OCI-LY7 (cell line): ENCODE data around the gene FBN1. TPM values are rescaled to one million over a fixed set of nuclear protein-coding genes. Genes with fewer than 3 reads are reported as not detected.

Experiments used
- BruUV-seq: library from RNA; stranded (reverse); fragments of 400-500 nt; replicated peaks from 2 replicates; lab custom pipeline; 2021; lab: Mats Ljungman, UMichigan
- CTCF ChIA-PET: fragments of 300-600 bp; sonication (Branson Sonifier 250); formaldehyde crosslinking; loops from one replicate; lab custom pipeline; 2022; ENCODE audit warnings: antibody characterized with exemption; ENCODE audit not compliant: unreplicated experiment; lab: Charles Lee
- POLR2A ChIA-PET: fragments of 300-600 bp; sonication (Branson Sonifier 250); formaldehyde crosslinking; loops from one replicate; lab custom pipeline; 2022; ENCODE audit warnings: antibody characterized with exemption; lab: Charles Lee
- DNase-seq: peaks from one replicate; pipeline ENCODE4 v3.0.0-alpha.2; 2015; ENCODE audit warnings: low spot score
- H2AFZ ChIP-seq: fragments of 200-600 bp; sonication (generic), shearing (Covaris generic); 2 replicates; pipeline ENCODE4 v1.6.1; 2014; ENCODE audit warnings: mild to moderate bottlenecking, antibody characterized with exemption, low read length, moderate library complexity
- H3K27ac ChIP-seq: fragments of 200-600 bp; sonication (generic); 2 replicates; pipeline ENCODE4 v1.5.1; 2014; ENCODE audit warnings: mixed run types, low read depth, mild to moderate bottlenecking, moderate library complexity, low read length, inconsistent platforms; ENCODE audit not compliant: poor library complexity, severe bottlenecking
- H3K36me3 ChIP-seq: fragments of 200-600 bp; sonication (generic); 2 replicates; pipeline ENCODE4 v1.6.1; 2014; ENCODE audit warnings: mild to moderate bottlenecking, antibody characterized with exemption, low read length, moderate library complexity, mixed read lengths; ENCODE audit not compliant: insufficient read depth
- H3K4me1 ChIP-seq: fragments of 200-600 bp; sonication (generic); 2 replicates; pipeline ENCODE4 v1.5.1; 2014; ENCODE audit warnings: mild to moderate bottlenecking, low read length; ENCODE audit not compliant: insufficient read depth, poor library complexity, severe bottlenecking
- H3K4me2 ChIP-seq: fragments of 200-600 bp; sonication (generic); 2 replicates; pipeline ENCODE4 v1.6.1; 2014; ENCODE audit warnings: mild to moderate bottlenecking, low read length
- H3K4me3 ChIP-seq: fragments of 200-600 bp; sonication (generic); 2 replicates; pipeline ENCODE4 v1.5.1; 2014; ENCODE audit warnings: mild to moderate bottlenecking, low read depth, low read length; ENCODE audit not compliant: poor library complexity, severe bottlenecking
- H3K79me2 ChIP-seq: fragments of 200-600 bp; sonication (generic); 2 replicates; pipeline ENCODE4 v1.6.1; 2016; ENCODE audit warnings: low read depth, mild to moderate bottlenecking, low read length, moderate library complexity, mixed read lengths; ENCODE audit not compliant: insufficient read depth
- H3K9me2 ChIP-seq: fragments of 200-600 bp; sonication (generic); 2 replicates; pipeline ENCODE4 v1.6.1; 2016; ENCODE audit warnings: mild to moderate bottlenecking, low read length, mixed read lengths; ENCODE audit not compliant: insufficient read depth
- H3K9me3 ChIP-seq: fragments of 200-600 bp; sonication (generic); 2 replicates; pipeline ENCODE4 v1.6.1; 2014; ENCODE audit warnings: mild to moderate bottlenecking, mixed run types, low read length, mixed read lengths
- H4K20me1 ChIP-seq: fragments of 200-600 bp; sonication (generic); 2 replicates; pipeline ENCODE4 v1.6.1; 2014; ENCODE audit warnings: mild to moderate bottlenecking, antibody characterized with exemption, low read length, moderate library complexity, mixed read lengths; ENCODE audit not compliant: insufficient read depth
- CTCF ChIP-seq: fragments of 200-600 bp; sonication (generic); conservative IDR thresholded peaks from 2 replicates; pipeline ENCODE4 v1.5.1; 2014; ENCODE audit warnings: mild to moderate bottlenecking, antibody characterized with exemption, low read length, moderate library complexity, mixed read lengths
- EZH2phosphoT487 ChIP-seq: fragments of 200-600 bp; sonication (generic); IDR thresholded peaks from 2 replicates; pipeline ENCODE4 v1.6.1; 2018; ENCODE audit warnings: low read depth, borderline replicate concordance, mild to moderate bottlenecking, mixed run types, antibody characterized with exemption, low read length, moderate library complexity, mixed read lengths
- intact Hi-C: fragments of 100-400 bp; cut with micrococcal nuclease; formaldehyde crosslinking; loops from one replicate; pipeline ENCODE4 v1.10.0; 2022; ENCODE audit not compliant: unreplicated experiment
- total RNA-seq, 2 experiments: library from RNA; depleted of rRNA in 1 of 2; stranded (reverse); fragments of >200 nt in 1 of 2; shearing (Covaris generic) in 1 of 2; gene quantifications; 2 replicates each; pipeline ENCODE4 v1.2.3, GENCODE V29; 2014 to 2022

FBN1 gene
- total RNA-seq, 2 experiments from 2014 or later: 0.68 to 1.0 TPM

- no peak overlapping the region for H3K4me2 ChIP-seq
- BruUV-seq: no TSS peak
Measured at GRCh38 chr15:48671103-48672022, 25.9 kb upstream of the FBN1 start.

DNA sequence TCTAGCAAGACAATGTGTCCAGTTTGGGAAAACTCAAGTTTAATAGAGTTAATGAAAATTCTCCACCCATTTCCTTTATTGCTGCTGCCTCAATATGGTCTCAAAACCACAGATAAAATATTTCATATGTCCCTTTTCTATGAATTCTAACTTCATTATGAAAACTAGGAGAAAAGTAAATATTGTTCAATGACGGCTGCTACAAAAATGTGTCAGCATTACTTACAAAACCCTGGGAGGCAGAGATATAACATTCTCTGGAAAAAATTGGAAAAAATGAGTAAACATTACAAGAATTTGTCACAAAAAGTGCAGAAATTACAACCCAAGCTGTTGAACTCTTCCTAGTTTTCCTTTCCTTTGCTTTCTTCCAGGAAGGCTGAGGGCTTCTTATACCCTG, 22.2 kb upstream of the FBN1 start:
- Histone ChIP-seq H3K79me2 (no peaks in the 10 kb centered on the region), H4K20me1 (no peaks in the 10 kb centered on the region), H3K9me3 (no peaks in the 10 kb centered on the region), H3K4me1 (no peaks in the 10 kb centered on the region), H2AFZ (no peak overlapping the region), H3K4me3 (no peak overlapping the region), H3K27ac (no peak overlapping the region), H3K36me3 (no peaks in the 10 kb centered on the region), H3K4me2 (no peak overlapping the region), H3K9me2 (no peaks in the 10 kb centered on the region)
- no peak for DNase-seq
- intact Hi-C loops: no loop called here
- ChIA-PET POLR2A (no interaction called here), CTCF (no interaction called here)
- no TSS peak for BruUV-seq
- TF ChIP-seq EZH2phosphoT487 (no peak), CTCF (no peak)

More at GRCh38 chr15:48671103-48672022, 25.9 kb upstream of the FBN1 start:
- H4K20me1 ChIP-seq: no peaks in the 10 kb centered on the region
- no peaks in the 10 kb centered on the region for H3K79me2 ChIP-seq
- H3K4me3 ChIP-seq: no peak overlapping the region
- POLR2A ChIA-PET: interaction anchor here (0.7 to 1.0 kb wide), 3 partner anchors 68 to 1188 kb away, joined by 3 to 4 read pairs (median 3); no protein-coding TSS in a partner anchor
- no peaks in the 10 kb centered on the region for H3K4me1 ChIP-seq
- H3K36me3 ChIP-seq: no peaks in the 10 kb centered on the region
- no peaks in the 10 kb centered on the region for H3K9me2 ChIP-seq
- no peak overlapping the region for H3K27ac ChIP-seq
- CTCF ChIA-PET: no interaction called here
- no peak overlapping the region for H2AFZ ChIP-seq
- no peaks in the 10 kb centered on the region for H3K9me3 ChIP-seq
- no peak for DNase-seq
- intact Hi-C loops: no loop called here
- TF ChIP-seq EZH2phosphoT487 (no peak), CTCF (no peak)

DNA sequence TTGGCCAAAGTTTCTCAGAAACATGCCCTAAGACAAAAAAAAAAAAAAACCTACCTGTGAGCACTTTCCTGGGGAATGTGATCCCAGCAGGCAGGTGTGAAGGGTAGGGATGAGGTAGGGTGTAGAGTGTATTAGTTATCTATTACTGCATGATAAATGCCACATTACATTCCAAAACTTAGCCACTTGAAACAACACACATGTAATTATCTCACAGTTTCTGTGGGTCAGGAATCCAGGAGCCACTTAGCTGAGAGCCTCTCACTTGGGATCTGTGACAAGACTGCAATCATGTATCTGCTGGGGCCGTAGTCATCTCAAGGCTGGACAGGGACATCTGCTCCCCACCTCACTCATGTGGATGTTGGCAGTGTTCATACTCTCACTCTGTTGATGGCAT, 18.9 kb upstream of the FBN1 start:
- Histone ChIP-seq H3K27ac (no peak overlapping the region), H3K79me2 (no peaks in the 10 kb centered on the region), H4K20me1 (no peaks in the 10 kb centered on the region), H3K4me3 (no peak overlapping the region), H3K9me2 (no peaks in the 10 kb centered on the region), H3K4me1 (no peaks in the 10 kb centered on the region), H3K9me3 (no peaks in the 10 kb centered on the region), H2AFZ (no peak overlapping the region), H3K36me3 (no peaks in the 10 kb centered on the region), H3K4me2 (no peak overlapping the region)
- intact Hi-C loops: no loop called here
- no TSS peak for BruUV-seq
- ChIA-PET CTCF (no interaction called here), POLR2A (no interaction called here)
- no peak for DNase-seq
- TF ChIP-seq CTCF (no peak), EZH2phosphoT487 (no peak)
